ENCODE results near the gene PRPF38B.

GRCh38 chr1:108665067-108665466 lies 27.0 kb upstream of the PRPF38B start:
- TF ChIP-seq, protein P1, sequence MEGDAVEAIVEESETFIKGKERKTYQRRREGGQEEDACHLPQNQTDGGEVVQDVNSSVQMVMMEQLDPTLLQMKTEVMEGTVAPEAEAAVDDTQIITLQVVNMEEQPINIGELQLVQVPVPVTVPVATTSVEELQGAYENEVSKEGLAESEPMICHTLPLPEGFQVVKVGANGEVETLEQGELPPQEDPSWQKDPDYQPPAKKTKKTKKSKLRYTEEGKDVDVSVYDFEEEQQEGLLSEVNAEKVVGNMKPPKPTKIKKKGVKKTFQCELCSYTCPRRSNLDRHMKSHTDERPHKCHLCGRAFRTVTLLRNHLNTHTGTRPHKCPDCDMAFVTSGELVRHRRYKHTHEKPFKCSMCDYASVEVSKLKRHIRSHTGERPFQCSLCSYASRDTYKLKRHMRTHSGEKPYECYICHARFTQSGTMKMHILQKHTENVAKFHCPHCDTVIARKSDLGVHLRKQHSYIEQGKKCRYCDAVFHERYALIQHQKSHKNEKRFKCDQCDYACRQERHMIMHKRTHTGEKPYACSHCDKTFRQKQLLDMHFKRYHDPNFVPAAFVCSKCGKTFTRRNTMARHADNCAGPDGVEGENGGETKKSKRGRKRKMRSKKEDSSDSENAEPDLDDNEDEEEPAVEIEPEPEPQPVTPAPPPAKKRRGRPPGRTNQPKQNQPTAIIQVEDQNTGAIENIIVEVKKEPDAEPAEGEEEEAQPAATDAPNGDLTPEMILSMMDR (IDR thresholded peaks at IDR 0.05) = no peak
- no peak for TF ChIP-seq EP300 (IDR thresholded peaks at IDR 0.05; ENCODE audit: low read depth)
- TF ChIP-seq POLR2A (IDR thresholded peaks at IDR 0.05) = no peak

All from transverse colon (tissue), 3 donors.